ENCODE results near the gene CHD9. TPM values are rescaled to one million over a fixed set of nuclear protein-coding genes. Genes with fewer than 3 reads are reported as not detected.
"Not testable (repeated sequence)": the region's sequence is repeated elsewhere in the genome, so short reads cannot be mapped to it uniquely, and the experiment has no call there.

CHD9 gene
- total RNA-seq, 2 experiments from 2014 or later: 30.2 to 37.9 TPM

DNA sequence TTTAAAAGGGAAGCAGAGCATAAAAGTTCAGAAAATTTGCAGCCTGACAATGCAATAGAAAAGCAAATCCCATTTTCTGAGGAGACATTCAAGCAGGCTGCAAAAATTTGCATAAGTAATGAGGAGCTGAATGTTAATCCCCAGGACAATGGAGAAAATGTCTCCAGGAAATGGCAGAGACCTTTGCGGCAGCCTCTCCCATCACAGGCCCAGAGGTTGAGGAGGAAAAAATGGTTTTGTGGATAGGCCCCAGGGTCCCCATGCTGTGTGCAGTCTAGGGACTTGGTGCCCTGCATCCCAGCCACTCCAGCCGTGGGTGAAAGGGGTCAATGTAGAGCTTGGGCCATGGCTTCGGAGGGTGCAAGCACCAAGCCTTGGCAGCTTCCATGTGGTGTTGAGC lies 19.5 kb downstream of the CHD9 start:
- POLR2A ChIA-PET; H3K4me3 Mint-ChIP-seq; ATAC-seq (ENCODE audit: low read depth); H3K27me3 Mint-ChIP-seq; H3K27ac Mint-ChIP-seq; DNase-seq: not testable (repeated sequence)
- H3K36me3 Mint-ChIP-seq: peaks cover 37% of the 10 kb centered on the region
- peaks cover 16% of the 10 kb centered on the region for H3K9me3 Mint-ChIP-seq
- peaks cover 18% of the 10 kb centered on the region for H3K4me1 Mint-ChIP-seq

DNA sequence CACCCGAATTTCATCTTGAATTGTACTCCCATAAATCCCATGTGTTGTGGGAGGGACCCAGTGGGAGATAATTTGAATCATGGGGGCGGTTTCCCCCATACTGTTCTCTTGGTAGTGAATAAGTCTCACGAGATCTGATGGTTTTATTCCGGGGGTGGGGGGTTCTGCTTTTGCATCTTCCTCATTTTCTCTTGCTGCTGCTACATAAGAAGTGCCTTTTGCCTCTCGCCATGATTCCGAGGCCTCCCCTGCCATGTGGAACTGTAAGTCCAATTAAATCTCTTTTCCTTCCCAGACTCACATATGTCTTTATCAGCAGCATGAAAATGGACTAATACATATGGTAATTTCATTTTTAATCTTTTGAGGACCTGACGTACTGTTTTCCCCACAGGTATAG lies 20.7 kb downstream of the CHD9 start:
- H3K4me1 Mint-ChIP-seq; DNase-seq; H3K4me3 Mint-ChIP-seq; H3K27ac Mint-ChIP-seq; H3K27me3 Mint-ChIP-seq; POLR2A ChIA-PET; ATAC-seq (ENCODE audit: low read depth): not testable (repeated sequence)
- peaks cover 29% of the 10 kb centered on the region for H3K36me3 Mint-ChIP-seq
- H3K9me3 Mint-ChIP-seq: peaks cover 14% of the 10 kb centered on the region

DNA sequence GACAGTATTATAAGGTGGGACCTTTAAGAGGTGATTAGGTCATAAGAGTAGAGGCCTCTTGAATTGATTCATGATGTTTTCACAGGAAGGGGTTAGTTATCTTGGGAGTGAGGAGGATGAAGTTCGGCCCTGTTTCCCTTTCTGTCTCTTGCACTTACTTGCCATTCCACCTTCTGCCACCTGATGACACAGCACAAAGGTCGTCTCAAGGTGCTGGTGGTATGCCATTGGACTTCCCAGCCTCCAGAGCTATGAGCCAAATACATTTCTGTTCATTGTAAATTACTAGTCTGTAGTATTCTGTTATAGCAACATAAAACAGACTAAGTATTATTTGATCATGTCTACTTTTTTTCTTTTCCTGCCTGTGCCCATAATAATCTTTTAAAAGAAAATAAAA lies 23.5 kb downstream of the CHD9 start:
- Mint-ChIP-seq H3K36me3 (peaks cover 21% of the 10 kb centered on the region), H3K27me3 (no peaks in the 10 kb centered on the region), H3K9me3 (peaks cover 11% of the 10 kb centered on the region), H3K27ac (no peak overlapping the region), H3K4me1 (peaks cover 5% of the 10 kb centered on the region), H3K4me3 (no peak overlapping the region)
- POLR2A ChIA-PET: no interaction called here
- DNase-seq: no peak
- ATAC-seq (ENCODE audit: low read depth): no peak

DNA sequence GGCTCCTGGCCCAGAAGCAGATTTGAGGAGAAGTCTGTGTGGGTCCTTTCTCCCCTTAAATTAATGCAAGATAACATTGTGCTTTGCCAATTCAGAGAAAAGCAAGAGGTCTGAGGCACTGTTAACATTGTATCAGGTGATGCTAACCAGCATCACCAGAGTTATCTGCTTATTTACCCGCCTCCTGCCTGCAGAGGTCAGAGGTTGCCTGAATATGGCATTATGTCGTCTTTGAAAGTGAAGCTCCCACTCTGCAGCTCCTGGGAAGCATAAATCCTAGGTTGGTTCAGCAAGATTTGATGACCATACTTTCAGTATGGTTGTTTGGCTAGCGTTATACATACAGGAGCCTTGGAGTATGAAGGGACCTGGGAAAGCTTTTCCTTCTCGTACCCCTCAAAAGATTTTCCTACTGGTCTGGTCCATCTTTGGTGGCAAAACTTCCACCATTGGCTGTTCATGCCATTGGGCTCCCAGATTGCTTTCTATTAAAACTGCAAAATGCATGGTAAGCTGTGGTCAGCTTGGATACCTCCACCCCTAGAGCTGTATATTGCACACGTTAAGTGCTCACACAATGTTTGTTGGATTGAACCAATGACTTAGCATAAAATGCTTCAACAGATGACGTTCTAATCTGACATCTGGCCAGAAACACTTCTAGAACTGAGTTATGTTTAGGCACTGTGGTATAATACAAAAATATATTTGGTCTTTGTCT lies 24.1 kb downstream of the CHD9 start:
- DNase-seq (no peak), ATAC-seq (ENCODE audit: low read depth) (no peak)
- H3K27me3 Mint-ChIP-seq: no peaks in the 10 kb centered on the region
- peaks cover 5% of the 10 kb centered on the region for H3K4me1 Mint-ChIP-seq
- no peak overlapping the region for H3K27ac Mint-ChIP-seq
- POLR2A ChIA-PET: no interaction called here
- H3K9me3 Mint-ChIP-seq: peaks cover 6% of the 10 kb centered on the region
- H3K36me3 Mint-ChIP-seq: peaks cover 15% of the 10 kb centered on the region
- no peak overlapping the region for H3K4me3 Mint-ChIP-seq

DNA sequence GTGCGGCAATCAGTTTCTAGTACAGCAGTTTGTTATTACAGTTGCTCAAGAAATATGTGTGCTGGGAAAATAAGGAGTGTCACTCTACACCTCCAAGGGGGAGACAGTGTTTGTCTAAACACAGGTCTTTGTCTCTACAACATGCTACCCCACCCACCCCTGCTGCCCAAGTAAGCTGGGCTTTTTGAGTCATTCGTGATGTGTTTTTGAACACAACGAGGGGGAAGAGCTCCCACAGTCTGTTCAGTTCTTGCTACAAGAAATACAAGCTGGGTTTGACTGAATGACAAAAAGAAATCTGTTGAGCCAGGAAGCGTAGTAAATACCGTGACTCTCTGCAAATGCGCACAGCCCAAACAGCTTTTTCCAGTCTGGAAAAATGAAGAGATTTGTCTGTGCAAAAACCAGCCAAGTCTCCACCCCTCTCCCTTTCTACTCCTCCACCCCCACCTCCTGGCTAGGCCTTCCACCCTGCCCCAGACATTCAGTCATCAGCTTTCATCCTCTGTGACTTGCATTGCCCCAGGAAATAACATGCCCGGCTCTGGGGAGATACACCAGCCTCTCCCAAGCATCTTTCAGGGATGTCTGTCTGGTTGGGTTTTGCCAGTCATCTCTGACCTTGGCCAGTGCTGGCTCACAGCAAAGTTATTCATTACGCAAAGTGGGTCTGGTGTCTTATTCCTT lies 25.7 kb downstream of the CHD9 start:
- Mint-ChIP-seq H3K4me1 (peaks cover 5% of the 10 kb centered on the region), H3K36me3 (peaks cover 11% of the 10 kb centered on the region), H3K27ac (no peak overlapping the region), H3K9me3 (peaks cover 1% of the 10 kb centered on the region), H3K27me3 (no peaks in the 10 kb centered on the region), H3K4me3 (no peak overlapping the region)
- POLR2A ChIA-PET: no interaction called here
- DNase-seq (no peak), ATAC-seq (ENCODE audit: low read depth) (no peak)

DNA sequence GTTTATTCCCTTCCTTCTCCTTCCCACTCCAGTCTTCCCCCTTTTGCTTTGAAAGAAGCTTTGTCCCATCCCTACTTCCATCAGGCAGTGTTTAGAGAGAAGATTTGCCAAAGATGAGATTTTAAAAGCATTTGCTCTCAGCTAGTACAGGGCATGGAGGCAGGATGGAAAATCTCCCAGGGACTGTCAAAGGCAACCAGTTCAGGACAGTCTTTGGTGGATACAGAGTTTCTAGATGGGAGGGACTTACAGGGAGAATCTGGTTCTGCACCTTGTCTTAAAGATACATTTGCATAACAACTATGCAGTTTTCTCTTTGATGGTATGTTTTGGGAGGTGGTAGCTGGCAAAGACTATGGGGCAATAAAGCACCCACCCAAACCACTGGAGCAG lies 26.2 kb downstream of the CHD9 start:
- no peaks in the 10 kb centered on the region for H3K27me3 Mint-ChIP-seq
- peaks cover 7% of the 10 kb centered on the region for H3K36me3 Mint-ChIP-seq
- H3K27ac Mint-ChIP-seq: no peak overlapping the region
- POLR2A ChIA-PET: no interaction called here
- H3K9me3 Mint-ChIP-seq: peaks cover 1% of the 10 kb centered on the region
- DNase-seq (no peak), ATAC-seq (ENCODE audit: low read depth) (no peak)
- H3K4me3 Mint-ChIP-seq: no peak overlapping the region
- H3K4me1 Mint-ChIP-seq: peaks cover 5% of the 10 kb centered on the region

DNA sequence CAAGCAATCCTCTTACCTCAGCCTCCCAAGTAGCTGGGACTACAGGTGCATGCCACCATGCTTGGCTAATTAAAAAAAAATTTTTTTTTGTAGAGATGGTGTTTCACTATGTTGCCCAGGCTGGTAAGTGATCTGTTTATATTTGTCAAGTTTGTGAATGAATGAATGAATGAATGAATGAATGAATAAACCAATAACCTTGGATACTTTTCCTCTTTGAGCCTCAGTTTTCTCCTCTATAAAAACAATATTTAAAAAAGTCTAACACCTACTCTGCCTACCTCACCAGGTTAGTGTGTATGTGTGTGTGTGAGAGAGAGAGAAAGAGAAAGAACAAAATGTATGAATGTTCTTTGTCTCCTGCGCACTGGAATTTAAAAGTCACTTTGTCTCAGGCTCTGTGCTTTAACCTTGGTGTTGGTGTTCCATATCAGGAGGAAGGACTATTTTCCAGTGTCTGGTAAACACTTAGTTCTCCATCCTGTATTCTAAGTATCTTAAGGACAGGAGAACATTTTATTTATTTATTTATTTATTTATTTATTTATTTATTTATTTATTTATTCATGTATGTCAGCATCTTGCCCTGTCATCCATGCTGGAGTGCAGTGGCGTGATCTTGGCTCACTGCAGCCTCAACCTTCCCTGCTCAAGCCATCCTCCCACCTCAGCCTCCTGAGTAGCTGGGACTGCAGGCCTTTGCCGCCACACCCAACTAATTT lies 27.1 kb downstream of the CHD9 start:
- no peaks in the 10 kb centered on the region for H3K27me3 Mint-ChIP-seq
- peaks cover 1% of the 10 kb centered on the region for H3K9me3 Mint-ChIP-seq
- POLR2A ChIA-PET: no interaction called here
- no peak for ATAC-seq (ENCODE audit: low read depth)
- no peak overlapping the region for H3K27ac Mint-ChIP-seq
- peaks cover 5% of the 10 kb centered on the region for H3K4me1 Mint-ChIP-seq
- no peak for DNase-seq
- H3K36me3 Mint-ChIP-seq: peaks cover 7% of the 10 kb centered on the region
- no peak overlapping the region for H3K4me3 Mint-ChIP-seq

DNA sequence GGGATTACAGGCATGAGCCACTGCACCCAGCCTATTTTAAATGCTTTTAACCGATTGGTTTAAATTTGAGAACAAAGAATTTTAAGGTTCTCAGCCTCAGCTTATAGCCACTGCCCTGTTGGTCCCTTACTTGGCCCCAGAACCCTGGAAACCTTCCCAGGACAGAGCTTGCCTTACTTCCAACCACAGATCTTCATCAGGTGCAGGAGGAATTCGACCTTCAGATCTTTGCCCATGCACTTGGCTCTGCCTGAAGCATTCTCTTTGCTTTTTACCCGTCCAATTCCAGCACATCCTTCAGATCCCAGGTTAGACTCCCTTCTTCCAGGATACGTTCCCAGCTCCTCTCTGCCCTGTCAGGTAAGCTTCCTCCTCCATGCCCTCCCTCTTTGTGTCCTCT lies 27.7 kb downstream of the CHD9 start:
- no peak for ATAC-seq (ENCODE audit: low read depth)
- Mint-ChIP-seq H3K4me3 (no peak overlapping the region), H3K9me3 (peaks cover 1% of the 10 kb centered on the region), H3K4me1 (peaks cover 5% of the 10 kb centered on the region), H3K27ac (no peak overlapping the region), H3K27me3 (no peaks in the 10 kb centered on the region), H3K36me3 (peaks cover 7% of the 10 kb centered on the region)
- no peak for DNase-seq
- POLR2A ChIA-PET: no interaction called here

DNA sequence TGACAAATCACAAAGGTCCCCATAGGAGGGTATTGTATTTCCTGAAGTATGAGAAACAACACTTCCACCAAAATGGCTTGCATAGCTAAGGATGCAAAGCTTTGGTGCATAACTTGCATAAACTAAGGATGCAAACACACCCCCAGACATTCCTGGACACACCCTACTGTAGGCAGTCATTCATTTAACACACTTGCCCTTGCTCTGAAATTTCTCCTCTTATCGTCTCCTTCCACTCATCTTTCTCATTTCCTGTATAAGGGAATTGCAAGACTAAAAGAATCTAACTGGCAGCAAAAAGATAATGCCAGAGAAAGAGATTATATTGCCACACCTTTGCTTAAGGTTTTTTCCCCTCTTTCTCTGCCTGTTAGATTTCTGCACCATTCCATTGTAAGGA lies 28.3 kb downstream of the CHD9 start:
- Mint-ChIP-seq H3K4me1 (peaks cover 5% of the 10 kb centered on the region), H3K4me3 (no peak overlapping the region), H3K27ac (no peak overlapping the region), H3K36me3 (peaks cover 5% of the 10 kb centered on the region), H3K9me3 (no peaks in the 10 kb centered on the region), H3K27me3 (no peaks in the 10 kb centered on the region)
- POLR2A ChIA-PET: no interaction called here
- ATAC-seq (ENCODE audit: low read depth): no peak
- DNase-seq: no peak

DNA sequence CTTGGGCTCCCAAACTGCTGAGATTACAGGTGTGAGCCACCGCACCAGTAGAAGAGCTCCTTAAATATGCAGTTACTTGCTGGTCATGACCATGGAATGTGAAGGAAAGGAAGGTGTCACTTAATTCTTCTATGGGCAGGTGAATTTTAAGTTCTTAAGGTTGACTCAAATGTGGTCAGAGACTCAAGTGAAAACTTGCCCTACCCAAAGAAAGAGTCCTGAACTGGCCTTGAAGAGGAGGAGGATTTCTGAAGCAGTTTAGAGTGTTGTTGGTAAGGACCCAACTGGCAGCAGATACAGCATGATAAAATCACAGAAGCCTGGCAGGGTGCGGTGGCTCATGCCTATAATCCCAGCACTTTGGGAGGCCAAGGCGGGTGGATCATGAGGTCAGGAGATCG lies 29.4 kb downstream of the CHD9 start:
- POLR2A ChIA-PET: no interaction called here
- Mint-ChIP-seq H3K27ac (no peak overlapping the region), H3K9me3 (no peaks in the 10 kb centered on the region), H3K27me3 (no peaks in the 10 kb centered on the region), H3K4me1 (peaks cover 5% of the 10 kb centered on the region), H3K4me3 (no peak overlapping the region), H3K36me3 (peaks cover 3% of the 10 kb centered on the region)
- ATAC-seq (ENCODE audit: low read depth) (no peak), DNase-seq (no peak)

DNA sequence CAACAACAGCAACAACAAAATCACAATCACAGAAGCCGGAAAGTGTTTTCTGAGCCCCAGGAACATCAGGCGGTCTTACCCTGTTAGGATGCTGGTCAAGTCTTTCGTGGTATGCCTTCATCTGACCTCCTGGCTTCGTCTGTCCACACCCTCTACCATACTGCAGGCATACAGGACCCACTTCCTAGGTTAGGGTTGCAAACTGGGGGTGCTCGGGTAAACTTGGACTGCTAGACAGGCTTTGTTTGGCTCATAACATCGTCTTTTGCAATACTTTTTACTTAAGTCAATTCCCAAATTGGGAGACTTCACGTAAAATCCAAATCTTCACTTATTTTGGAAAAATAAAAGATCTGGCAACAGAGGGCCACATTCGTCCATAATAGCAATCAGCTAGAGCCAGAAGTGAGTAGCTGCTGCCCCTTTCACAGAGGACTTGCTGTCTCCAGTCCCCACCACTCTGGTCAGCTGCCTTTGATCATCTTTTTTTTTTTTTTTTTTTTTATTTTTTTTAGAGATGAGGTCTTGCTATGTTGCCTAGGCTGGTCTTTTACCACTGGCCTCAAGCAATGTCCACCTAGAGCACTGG lies 30.0 kb downstream of the CHD9 start:
- Mint-ChIP-seq H3K27ac (no peak overlapping the region), H3K4me3 (no peak overlapping the region), H3K36me3 (peaks cover 3% of the 10 kb centered on the region), H3K4me1 (peaks cover 5% of the 10 kb centered on the region), H3K9me3 (no peaks in the 10 kb centered on the region), H3K27me3 (no peaks in the 10 kb centered on the region)
- no peak for ATAC-seq (ENCODE audit: low read depth)
- POLR2A ChIA-PET: no interaction called here
- DNase-seq: no peak

DNA sequence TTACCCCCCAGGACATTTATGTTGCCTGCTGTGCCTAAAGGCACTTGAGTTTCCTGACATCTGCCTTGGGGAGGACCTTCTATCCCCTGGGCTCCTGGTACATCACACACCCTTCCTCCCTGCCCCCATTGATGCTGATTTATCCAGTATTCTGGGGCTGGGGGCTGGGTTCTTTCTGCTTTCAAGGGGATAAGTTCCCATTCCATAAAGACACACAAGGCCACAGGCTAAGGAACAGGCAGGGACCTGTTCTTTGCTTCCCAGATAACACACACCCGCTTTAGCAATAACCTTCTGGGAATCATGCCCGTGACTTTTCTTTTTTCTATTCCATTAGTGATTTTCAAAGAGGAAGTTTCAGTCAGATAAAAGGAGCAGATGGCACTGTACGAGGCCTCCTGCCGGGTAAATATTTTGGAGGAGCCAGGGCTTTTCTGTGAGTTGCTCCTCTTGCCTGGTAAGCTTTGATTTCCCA lies 30.6 kb downstream of the CHD9 start:
- Mint-ChIP-seq H3K27me3 (no peaks in the 10 kb centered on the region), H3K4me3 (no peak overlapping the region), H3K4me1 (peaks cover 10% of the 10 kb centered on the region), H3K27ac (no peak overlapping the region), H3K9me3 (no peaks in the 10 kb centered on the region), H3K36me3 (peaks cover 3% of the 10 kb centered on the region)
- ATAC-seq (ENCODE audit: low read depth) (no peak), DNase-seq (no peak)
- POLR2A ChIA-PET: no interaction called here

DNA sequence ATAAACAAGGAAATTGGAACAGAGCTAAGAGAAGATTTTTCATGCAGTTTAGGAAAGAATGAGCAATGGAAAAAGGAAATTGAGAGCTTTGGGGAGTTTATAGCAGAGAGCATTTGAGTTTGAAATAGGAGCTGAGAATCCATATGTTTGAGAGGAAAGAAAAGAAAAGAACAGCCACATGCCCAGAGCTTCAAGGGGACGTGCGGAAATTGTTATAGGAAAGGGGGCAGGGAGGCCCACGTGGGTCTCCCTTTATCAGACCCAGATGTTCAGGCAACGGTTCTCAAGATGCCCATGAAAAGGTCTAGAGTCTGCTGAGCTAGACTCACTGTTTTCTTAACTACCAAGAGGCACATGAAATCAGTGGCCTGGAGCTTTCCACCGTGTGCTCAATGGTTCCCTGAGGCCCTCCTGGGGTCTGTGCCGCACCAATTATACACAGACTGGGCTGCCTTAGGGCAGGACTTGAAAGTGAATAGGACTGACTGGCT lies 31.2 kb downstream of the CHD9 start:
- no peak overlapping the region for H3K4me3 Mint-ChIP-seq
- H3K9me3 Mint-ChIP-seq: no peaks in the 10 kb centered on the region
- peaks cover 14% of the 10 kb centered on the region for H3K4me1 Mint-ChIP-seq
- POLR2A ChIA-PET: interaction anchor here (0.6 kb wide), 1 partner anchor 25 kb away, joined by 7 read pairs; no protein-coding TSS in a partner anchor
- H3K36me3 Mint-ChIP-seq: peaks cover 6% of the 10 kb centered on the region
- no peak for DNase-seq
- no peak overlapping the region for H3K27ac Mint-ChIP-seq
- H3K27me3 Mint-ChIP-seq: no peaks in the 10 kb centered on the region
- ATAC-seq (ENCODE audit: low read depth): no peak
